OCI-LY1 (cell line): ENCODE results near the gene BAIAP2L2.

Experiments
- H2AFZ ChIP-seq: fragments of 200-600 bp; sonication (generic), shearing (Covaris generic); 2 replicates; pipeline ENCODE4 v1.6.0; 2014; ENCODE audit warnings: antibody characterized with exemption, mild to moderate bottlenecking, low read length
- H3F3A ChIP-seq: fragments of 200-600 bp; sonication (generic), shearing (Covaris generic); 2 replicates; pipeline ENCODE4 v1.6.0; 2014; ENCODE audit warnings: mild to moderate bottlenecking, antibody characterized with exemption, low read length, moderate library complexity; ENCODE audit not compliant: insufficient read depth
- H3K27ac ChIP-seq: fragments of 200-600 bp; sonication (generic); 2 replicates; pipeline ENCODE4 v1.5.1; 2014; ENCODE audit warnings: low read length, mixed run types, mild to moderate bottlenecking, low read depth; ENCODE audit not compliant: poor library complexity, severe bottlenecking
- H3K27me3 ChIP-seq: fragments of 200-600 bp; sonication (generic); 2 replicates; pipeline ENCODE4 v1.6.0; 2014; ENCODE audit warnings: antibody characterized with exemption, mild to moderate bottlenecking, low read length, moderate library complexity; ENCODE audit not compliant: insufficient read depth
- H3K36me3 ChIP-seq: fragments of 200-600 bp; sonication (generic); 2 replicates; pipeline ENCODE4 v1.6.1; 2014; ENCODE audit warnings: mild to moderate bottlenecking, antibody characterized with exemption, low read length, moderate library complexity, mixed read lengths; ENCODE audit not compliant: insufficient read depth
- H3K4me1 ChIP-seq: fragments of 200-600 bp; sonication (generic); 2 replicates; pipeline ENCODE4 v1.5.1; 2014; ENCODE audit warnings: mild to moderate bottlenecking, low read length, moderate library complexity; ENCODE audit not compliant: insufficient read depth, severe bottlenecking
- H3K4me2 ChIP-seq: fragments of 200-600 bp; sonication (generic), shearing (Covaris generic); 2 replicates; pipeline ENCODE4 v1.6.1; 2014; ENCODE audit warnings: low read length
- H3K4me3 ChIP-seq: fragments of 200-600 bp; sonication (generic); 2 replicates; pipeline ENCODE4 v1.5.1; 2014; ENCODE audit warnings: low read length, low read depth, mild to moderate bottlenecking, mixed read lengths; ENCODE audit not compliant: poor library complexity, severe bottlenecking
- H3K79me2 ChIP-seq: fragments of 200-600 bp; shearing (Covaris generic); 2 replicates; pipeline ENCODE4 v1.6.1; 2016; ENCODE audit warnings: mixed run types, low read length, mixed read lengths; ENCODE audit not compliant: insufficient read depth
- H3K9ac ChIP-seq: fragments of 200-600 bp; sonication (generic), shearing (Covaris generic); 2 replicates; pipeline ENCODE4 v1.6.1; 2014; ENCODE audit warnings: mild to moderate bottlenecking, low read length, mixed read lengths
- H3K9me2 ChIP-seq: fragments of 200-600 bp; sonication (generic), shearing (Covaris generic); 2 replicates; pipeline ENCODE4 v1.6.1; 2014; ENCODE audit warnings: low read depth, mild to moderate bottlenecking, low read length, mixed read lengths
- H3K9me3 ChIP-seq: fragments of 200-600 bp; shearing (Covaris generic); 2 replicates; pipeline ENCODE4 v1.6.1; 2014; ENCODE audit warnings: low read length, mixed read lengths
- H4K20me1 ChIP-seq: fragments of 200-600 bp; sonication (generic), shearing (Covaris generic); 2 replicates; pipeline ENCODE4 v1.6.0; 2016; ENCODE audit warnings: mild to moderate bottlenecking, low read length; ENCODE audit not compliant: insufficient read depth
- EZH2 ChIP-seq: fragments of 200-600 bp; sonication (generic), shearing (Covaris generic); IDR thresholded peaks from 2 replicates; pipeline ENCODE4 v1.8.0; 2017; ENCODE audit warnings: borderline replicate concordance, mixed run types, mild to moderate bottlenecking, antibody characterized with exemption, low read length, moderate library complexity, mixed read lengths
- TF ChIP-seq, protein P1 (sequence below): fragments of 200-600 bp; sonication (generic), shearing (Covaris generic); IDR thresholded peaks from 2 replicates; pipeline ENCODE4 v1.5.1; 2017; ENCODE audit warnings: mild to moderate bottlenecking, antibody characterized with exemption, low read length, moderate library complexity, mixed read lengths

The BAIAP2L2 gene

DNA sequence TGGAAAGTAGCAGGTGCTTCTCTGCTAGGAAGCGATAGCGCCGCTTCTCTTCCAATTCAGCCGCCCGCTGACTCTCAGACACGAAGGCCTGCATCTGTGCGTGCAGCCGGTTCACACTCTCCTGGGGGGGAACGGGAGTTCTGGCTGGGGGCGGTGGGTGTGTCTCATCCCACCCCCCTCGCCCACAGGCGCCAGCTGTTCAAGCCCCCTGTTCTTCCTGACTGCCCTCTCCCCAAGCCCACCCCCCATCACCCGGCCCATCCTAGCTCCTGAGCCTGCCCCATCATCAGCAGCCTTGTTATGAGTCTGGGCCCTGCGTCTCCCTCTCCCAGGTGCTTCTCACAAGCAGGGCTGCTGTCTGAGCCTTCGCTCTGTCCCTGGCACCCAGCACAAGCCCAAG, 13.4 kb downstream of the BAIAP2L2 start:
- Histone ChIP-seq H3K9ac (no peak overlapping the region), H2AFZ (no peak overlapping the region), H3K4me1 (no peaks in the 10 kb centered on the region), H3K9me2 (no peaks in the 10 kb centered on the region), H3K79me2 (no peaks in the 10 kb centered on the region), H4K20me1 (no peaks in the 10 kb centered on the region), H3K4me2 (no peak overlapping the region), H3K36me3 (no peaks in the 10 kb centered on the region), H3K27ac (no peak overlapping the region), H3K27me3 (no peaks in the 10 kb centered on the region), H3K9me3 (no peaks in the 10 kb centered on the region), H3K4me3 (no peak overlapping the region), H3F3A (no peaks in the 10 kb centered on the region)
- TF ChIP-seq EZH2: no peak
- TF ChIP-seq, protein P1, sequence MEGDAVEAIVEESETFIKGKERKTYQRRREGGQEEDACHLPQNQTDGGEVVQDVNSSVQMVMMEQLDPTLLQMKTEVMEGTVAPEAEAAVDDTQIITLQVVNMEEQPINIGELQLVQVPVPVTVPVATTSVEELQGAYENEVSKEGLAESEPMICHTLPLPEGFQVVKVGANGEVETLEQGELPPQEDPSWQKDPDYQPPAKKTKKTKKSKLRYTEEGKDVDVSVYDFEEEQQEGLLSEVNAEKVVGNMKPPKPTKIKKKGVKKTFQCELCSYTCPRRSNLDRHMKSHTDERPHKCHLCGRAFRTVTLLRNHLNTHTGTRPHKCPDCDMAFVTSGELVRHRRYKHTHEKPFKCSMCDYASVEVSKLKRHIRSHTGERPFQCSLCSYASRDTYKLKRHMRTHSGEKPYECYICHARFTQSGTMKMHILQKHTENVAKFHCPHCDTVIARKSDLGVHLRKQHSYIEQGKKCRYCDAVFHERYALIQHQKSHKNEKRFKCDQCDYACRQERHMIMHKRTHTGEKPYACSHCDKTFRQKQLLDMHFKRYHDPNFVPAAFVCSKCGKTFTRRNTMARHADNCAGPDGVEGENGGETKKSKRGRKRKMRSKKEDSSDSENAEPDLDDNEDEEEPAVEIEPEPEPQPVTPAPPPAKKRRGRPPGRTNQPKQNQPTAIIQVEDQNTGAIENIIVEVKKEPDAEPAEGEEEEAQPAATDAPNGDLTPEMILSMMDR: no peak

DNA sequence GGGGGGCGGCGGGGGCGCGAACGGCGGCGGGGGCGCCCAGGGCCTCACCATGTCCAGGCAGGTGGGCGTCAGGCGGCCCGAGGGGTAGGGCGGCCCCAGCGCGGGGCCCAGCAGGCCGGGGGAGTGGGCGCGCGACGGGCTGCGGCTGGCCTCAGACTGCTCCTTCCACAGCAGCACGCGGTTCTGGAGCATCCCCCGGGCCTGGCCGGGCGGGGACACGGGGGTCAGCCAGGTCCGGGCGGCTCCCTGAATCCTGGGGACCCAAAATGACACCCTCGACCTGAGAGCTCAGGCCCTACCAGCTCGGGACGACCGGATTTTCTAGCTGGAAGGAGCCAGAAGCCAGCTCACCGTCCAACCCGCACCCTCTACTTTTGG, 21.0 kb downstream of the BAIAP2L2 start:
- H3K27ac ChIP-seq: no peak overlapping the region
- H3K4me3 ChIP-seq: no peak overlapping the region
- no peaks in the 10 kb centered on the region for H3K27me3 ChIP-seq
- no peak overlapping the region for H2AFZ ChIP-seq
- H4K20me1 ChIP-seq: no peaks in the 10 kb centered on the region
- H3K36me3 ChIP-seq: no peaks in the 10 kb centered on the region
- TF ChIP-seq, protein P1: no peak
- no peak for TF ChIP-seq EZH2
- H3F3A ChIP-seq: no peaks in the 10 kb centered on the region
- H3K9ac ChIP-seq: no peak overlapping the region
- H3K4me1 ChIP-seq: no peaks in the 10 kb centered on the region
- no peaks in the 10 kb centered on the region for H3K79me2 ChIP-seq
- H3K4me2 ChIP-seq: no peak overlapping the region
- no peaks in the 10 kb centered on the region for H3K9me3 ChIP-seq
- H3K9me2 ChIP-seq: no peaks in the 10 kb centered on the region

DNA sequence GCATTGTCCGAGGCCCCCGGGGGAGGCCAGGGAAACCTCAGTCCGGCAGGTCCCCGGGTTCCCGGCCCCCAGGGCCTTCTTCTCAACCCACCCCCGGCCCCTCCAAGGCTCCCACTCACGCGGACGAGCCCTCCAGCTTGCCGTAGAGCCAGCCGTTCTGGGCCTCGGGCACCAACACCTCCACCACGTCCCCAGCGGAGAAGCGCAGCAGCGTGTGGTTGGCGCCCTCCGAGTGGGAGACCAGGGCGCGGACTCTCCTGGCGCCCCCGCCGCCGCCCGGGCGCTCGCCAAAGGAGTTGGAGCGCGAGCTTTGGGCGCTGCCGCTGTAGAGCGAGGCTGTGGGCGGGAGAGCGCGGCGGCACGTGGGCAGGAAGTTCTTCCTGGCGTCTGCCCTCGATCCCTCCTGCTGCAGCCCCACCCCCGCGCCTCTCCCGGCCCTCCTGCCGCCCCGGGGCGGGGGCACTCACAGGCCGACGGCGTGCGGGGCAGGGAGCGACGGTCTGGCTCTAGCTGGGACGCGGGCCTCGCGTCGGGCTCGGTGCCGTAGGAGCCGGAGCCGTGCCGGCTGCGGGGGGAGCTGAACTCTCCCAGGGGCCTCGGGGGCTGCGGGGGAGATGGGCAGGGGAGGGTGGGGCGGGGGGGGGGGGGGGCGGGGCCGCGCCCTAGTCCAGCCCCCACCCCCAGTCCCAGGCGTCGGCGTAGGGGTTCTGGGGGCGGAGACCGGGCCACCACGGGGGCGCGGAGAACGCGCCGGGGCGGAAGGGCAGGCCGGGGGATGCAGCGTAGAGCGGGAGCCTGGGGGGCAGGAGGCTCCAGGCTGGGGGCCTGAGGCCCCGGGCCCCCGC, 21.6 kb downstream of the BAIAP2L2 start:
- H2AFZ ChIP-seq: no peak overlapping the region
- H3K4me1 ChIP-seq: no peaks in the 10 kb centered on the region
- no peak overlapping the region for H3K4me3 ChIP-seq
- H3K27me3 ChIP-seq: no peaks in the 10 kb centered on the region
- no peaks in the 10 kb centered on the region for H3K9me3 ChIP-seq
- no peaks in the 10 kb centered on the region for H4K20me1 ChIP-seq
- H3K36me3 ChIP-seq: no peaks in the 10 kb centered on the region
- no peak overlapping the region for H3K4me2 ChIP-seq
- H3K9ac ChIP-seq: no peak overlapping the region
- no peak for TF ChIP-seq EZH2
- TF ChIP-seq, protein P1: no peak
- no peaks in the 10 kb centered on the region for H3K79me2 ChIP-seq
- H3F3A ChIP-seq: no peaks in the 10 kb centered on the region
- H3K27ac ChIP-seq: no peak overlapping the region
- H3K9me2 ChIP-seq: no peaks in the 10 kb centered on the region
